Measurements from ENCODE around the gene LSS. TPM values are rescaled to one million over a fixed set of nuclear protein-coding genes. Genes with fewer than 3 reads are reported as not detected.

Gene LSS
- total and polyA plus RNA-seq, 2 of the 8 experiments (the other 6 are each of a cell fraction or from before 2014, with no cell fraction given): 96.1 to 123 TPM

DNA sequence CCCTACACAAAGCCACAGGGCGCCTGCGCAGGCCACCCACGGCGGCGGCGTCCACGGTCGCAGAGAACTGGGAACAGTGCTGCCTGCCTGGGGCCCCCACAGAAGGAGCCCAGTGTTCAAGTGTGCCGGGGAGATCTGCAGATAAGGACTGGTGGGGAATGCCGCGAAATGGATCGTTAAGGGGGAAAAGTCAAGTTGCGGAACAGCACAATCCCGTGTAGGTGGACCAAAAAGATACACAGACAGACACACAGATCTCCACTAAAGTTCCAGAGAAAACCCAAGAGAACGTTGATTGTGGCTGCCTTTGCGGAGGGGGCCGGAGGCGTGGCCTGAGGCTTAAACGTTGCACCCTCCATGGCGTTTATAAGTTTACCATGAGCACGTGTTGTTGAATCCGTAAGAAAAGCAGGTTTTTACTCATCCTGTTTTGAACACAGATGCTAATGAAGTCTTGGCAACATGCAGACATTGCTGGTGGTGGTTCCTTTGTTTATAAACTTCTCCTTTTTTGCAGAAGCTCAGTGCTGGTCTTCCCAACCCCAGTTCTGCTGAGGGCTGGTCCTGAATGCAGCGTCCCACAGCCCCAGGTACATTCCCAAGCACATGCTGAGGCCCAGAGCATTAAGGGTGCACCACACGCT lies 48.4 kb downstream of the LSS start (continued):
- TF ChIP-seq CHD7 (IDR thresholded peaks at IDR 0.05; ENCODE audit: insufficient replicate concordance, low read length): no peak
- no peak for TF ChIP-seq CBX8 (IDR thresholded peaks at IDR 0.05; ENCODE audit: borderline replicate concordance, low read depth, low read length)

Measured in H1 (cell line).